ENCODE results near the gene TCF15. TPM values are rescaled to one million over a fixed set of nuclear protein-coding genes. Genes with fewer than 3 reads are reported as not detected.

TCF15 gene
- total RNA-seq, 4 donors from 2014 or later: 0.30 to 4.5 (median 1.1) TPM; not detected in 1

DNA sequence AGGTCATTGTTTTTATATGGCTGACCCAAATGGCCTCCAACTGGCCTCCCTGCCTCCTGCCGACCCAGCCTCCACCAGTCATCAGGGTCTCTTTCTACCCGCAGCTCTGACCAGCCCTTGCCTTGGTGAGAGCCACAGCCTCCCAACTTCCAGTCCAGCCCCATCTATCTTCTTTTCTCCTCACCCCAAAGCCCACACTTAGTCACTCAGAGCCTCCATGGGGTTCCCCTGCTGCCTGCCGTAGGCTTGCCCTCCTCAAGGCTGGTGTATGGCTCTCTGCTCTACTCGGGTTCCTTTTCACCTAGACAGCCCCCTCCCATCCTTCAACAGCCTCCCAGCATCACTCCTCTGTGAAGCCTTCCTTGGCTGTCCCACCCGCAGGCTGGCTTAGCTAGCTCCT is 18.2 kb downstream of the TCF15 start:
- peaks cover 0 to 8% of the 10 kb centered on the region in 2 donors for H3K27me3 ChIP-seq
- no peaks in the 10 kb centered on the region for H3K9me3 ChIP-seq
- DNase-seq (ENCODE audit: low spot score in 2 of 2): no peak
- no peak overlapping the region for H3K27ac ChIP-seq
- H3K4me1 ChIP-seq: peaks cover 0 to 7% (median 0%) of the 10 kb centered on the region in 4 donors
- no peak overlapping the region for H3K4me3 ChIP-seq
- TF ChIP-seq, protein P1, sequence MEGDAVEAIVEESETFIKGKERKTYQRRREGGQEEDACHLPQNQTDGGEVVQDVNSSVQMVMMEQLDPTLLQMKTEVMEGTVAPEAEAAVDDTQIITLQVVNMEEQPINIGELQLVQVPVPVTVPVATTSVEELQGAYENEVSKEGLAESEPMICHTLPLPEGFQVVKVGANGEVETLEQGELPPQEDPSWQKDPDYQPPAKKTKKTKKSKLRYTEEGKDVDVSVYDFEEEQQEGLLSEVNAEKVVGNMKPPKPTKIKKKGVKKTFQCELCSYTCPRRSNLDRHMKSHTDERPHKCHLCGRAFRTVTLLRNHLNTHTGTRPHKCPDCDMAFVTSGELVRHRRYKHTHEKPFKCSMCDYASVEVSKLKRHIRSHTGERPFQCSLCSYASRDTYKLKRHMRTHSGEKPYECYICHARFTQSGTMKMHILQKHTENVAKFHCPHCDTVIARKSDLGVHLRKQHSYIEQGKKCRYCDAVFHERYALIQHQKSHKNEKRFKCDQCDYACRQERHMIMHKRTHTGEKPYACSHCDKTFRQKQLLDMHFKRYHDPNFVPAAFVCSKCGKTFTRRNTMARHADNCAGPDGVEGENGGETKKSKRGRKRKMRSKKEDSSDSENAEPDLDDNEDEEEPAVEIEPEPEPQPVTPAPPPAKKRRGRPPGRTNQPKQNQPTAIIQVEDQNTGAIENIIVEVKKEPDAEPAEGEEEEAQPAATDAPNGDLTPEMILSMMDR (IDR thresholded peaks at IDR 0.05): no peak
- TF ChIP-seq POLR2A (IDR thresholded peaks at IDR 0.05) (no peak), EP300 (IDR thresholded peaks at IDR 0.05) (no peak)
- H3K36me3 ChIP-seq: no peaks in the 10 kb centered on the region
- WGBS, 2 donors: 81 to 85% methylated on average over 5 of the region's 5 CpGs

DNA sequence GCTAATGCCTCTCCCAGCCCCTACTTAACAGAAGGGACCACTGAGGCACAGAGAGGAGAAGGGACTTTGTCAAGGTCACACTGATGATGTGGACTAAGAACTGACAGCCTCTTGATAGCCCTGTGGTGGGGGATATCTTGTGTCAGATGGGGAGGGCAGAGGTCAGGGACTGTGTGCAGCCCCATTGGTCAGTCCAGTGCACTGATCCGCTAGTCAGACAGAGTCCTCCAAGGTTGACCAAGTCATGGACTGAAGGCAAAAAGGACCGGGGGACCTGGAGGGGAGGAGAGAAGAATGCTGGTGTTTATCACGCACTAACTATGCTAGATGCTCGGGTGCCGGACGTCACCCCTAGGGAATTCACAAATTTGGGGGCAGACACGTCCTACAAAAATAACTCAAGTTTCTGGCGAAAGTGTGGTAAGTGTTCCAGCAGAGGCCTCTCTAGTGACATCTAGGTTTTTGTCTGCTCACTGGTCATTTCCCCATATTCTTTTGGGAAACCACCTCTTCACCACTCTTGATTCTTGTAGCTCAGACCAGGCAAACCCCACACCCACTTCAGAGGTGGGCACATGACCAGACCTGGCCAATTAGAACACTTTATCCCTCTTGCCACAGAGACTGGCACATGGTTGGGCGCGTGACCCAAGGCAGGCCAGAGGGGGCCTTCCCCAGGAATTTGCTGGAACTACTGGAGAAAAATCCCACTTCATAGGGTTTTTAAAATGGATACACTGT is 21.0 kb downstream of the TCF15 start:
- 63 to 65% methylated on average over 10 of the region's 10 CpGs for WGBS, 2 donors
- no peaks in the 10 kb centered on the region for H3K36me3 ChIP-seq
- no peak overlapping the region for H3K27ac ChIP-seq
- TF ChIP-seq, protein P1 (IDR thresholded peaks at IDR 0.05): no peak
- no peak for TF ChIP-seq POLR2A (IDR thresholded peaks at IDR 0.05)
- no peak for TF ChIP-seq EP300 (IDR thresholded peaks at IDR 0.05)
- DNase-seq (ENCODE audit: low spot score in 2 of 2): no peak
- peaks cover 0 to 15% of the 10 kb centered on the region in 2 donors for H3K27me3 ChIP-seq
- no peak overlapping the region for H3K4me3 ChIP-seq
- H3K9me3 ChIP-seq: no peaks in the 10 kb centered on the region
- H3K4me1 ChIP-seq: no peaks in the 10 kb centered on the region

DNA sequence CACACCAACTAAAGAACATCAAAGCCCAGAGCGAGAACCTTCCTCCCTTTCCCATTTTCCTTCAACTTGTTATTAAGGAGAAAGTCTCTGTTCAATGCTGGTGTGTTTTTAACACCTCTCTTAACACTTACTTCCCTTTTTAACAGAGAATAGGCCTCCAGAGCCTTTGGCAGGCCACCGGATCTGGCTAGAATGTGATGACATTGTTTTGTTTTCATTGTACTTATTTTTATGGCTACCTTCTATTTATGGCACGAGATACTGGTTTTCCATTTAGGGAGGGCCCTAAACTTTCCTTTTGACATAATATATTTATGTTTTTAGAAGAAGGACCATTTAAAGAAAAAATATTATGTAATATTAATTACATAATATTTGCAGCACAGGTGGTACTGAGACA is 21.6 kb downstream of the TCF15 start:
- H3K4me3 ChIP-seq: no peak overlapping the region
- H3K36me3 ChIP-seq: no peaks in the 10 kb centered on the region
- DNase-seq (ENCODE audit: low spot score in 2 of 2): no peak
- H3K9me3 ChIP-seq: no peaks in the 10 kb centered on the region
- no peak overlapping the region for H3K27ac ChIP-seq
- 42 to 44% methylated on average over 3 of the region's 3 CpGs for WGBS, 2 donors
- no peaks in the 10 kb centered on the region for H3K4me1 ChIP-seq
- H3K27me3 ChIP-seq: peaks cover 0 to 10% of the 10 kb centered on the region in 2 donors
- TF ChIP-seq, protein P1 (IDR thresholded peaks at IDR 0.05): no peak
- TF ChIP-seq POLR2A (IDR thresholded peaks at IDR 0.05) (no peak), EP300 (IDR thresholded peaks at IDR 0.05) (no peak)

DNA sequence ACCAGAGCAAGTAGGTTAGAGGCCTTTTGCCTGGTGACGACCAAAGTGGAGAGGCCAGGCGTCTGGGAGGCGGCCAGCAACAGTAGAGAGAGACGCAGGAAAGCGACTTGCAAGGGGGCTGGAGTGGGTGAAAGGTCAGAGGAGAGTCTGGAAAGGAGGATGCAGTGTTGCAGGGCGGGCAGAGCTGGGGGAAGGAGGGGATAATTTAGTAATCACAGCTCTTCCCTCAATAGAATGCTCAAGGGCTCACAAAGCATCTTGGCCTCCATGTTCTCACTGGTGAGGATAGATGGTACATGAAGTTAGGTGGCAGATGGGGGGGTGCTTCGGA is 25.2 kb downstream of the TCF15 start:
- Histone ChIP-seq H3K27me3 (peaks cover 0 to 16% of the 10 kb centered on the region in 2 donors), H3K27ac (no peak overlapping the region), H3K36me3 (no peaks in the 10 kb centered on the region), H3K9me3 (no peaks in the 10 kb centered on the region), H3K4me3 (no peak overlapping the region), H3K4me1 (no peaks in the 10 kb centered on the region)
- no peak for DNase-seq (ENCODE audit: low spot score in 2 of 2)
- TF ChIP-seq EP300 (IDR thresholded peaks at IDR 0.05): no peak
- no peak for TF ChIP-seq POLR2A (IDR thresholded peaks at IDR 0.05)
- TF ChIP-seq, protein P1 (IDR thresholded peaks at IDR 0.05): no peak
- WGBS, 2 donors: 67 to 72% methylated on average over 7 of the region's 7 CpGs

DNA sequence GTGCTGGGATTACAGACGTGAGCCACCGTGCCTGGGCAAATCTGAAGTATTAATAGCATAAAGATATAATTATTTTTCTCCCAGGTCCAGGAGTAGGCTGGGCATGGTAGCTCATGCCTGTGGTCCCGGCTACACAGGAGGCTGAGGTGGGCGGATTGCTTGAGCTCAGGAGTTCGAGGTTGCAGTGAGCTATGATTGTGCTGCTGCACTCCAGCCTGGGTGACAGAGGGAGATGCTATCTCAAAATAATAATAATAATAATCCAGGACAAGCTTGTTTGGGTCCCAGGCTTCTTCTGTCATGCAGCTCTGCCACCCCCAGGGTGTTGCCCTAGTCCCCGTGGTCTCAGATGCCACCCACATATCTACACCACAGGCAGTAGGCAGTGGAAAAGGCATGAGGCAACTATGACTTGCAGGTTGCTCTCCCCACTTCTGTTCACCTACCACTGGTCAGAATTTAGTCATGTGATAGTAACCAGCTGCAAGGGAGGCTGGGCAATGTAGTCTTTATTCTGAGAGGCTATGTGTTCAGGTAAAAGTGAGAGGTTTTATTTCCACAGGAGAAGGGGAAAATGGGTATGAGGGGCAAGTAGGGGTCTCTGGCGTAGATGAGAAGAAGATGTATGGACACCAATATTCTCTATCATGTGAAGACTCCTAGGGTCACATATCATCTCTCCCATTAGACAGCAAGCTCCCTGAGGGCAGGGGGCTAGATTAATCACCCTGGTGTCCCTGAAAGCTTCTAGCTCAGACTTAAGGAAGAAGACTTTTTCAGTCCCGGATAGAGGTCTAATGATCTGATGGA is 25.7 kb downstream of the TCF15 start:
- no peaks in the 10 kb centered on the region for H3K9me3 ChIP-seq
- no peaks in the 10 kb centered on the region for H3K4me1 ChIP-seq
- H3K27me3 ChIP-seq: peaks cover 0 to 16% of the 10 kb centered on the region in 2 donors
- 75% methylated on average over 8 of the region's 8 CpGs for WGBS, 2 donors
- no peak for TF ChIP-seq EP300 (IDR thresholded peaks at IDR 0.05)
- TF ChIP-seq, protein P1 (IDR thresholded peaks at IDR 0.05): no peak
- no peak for TF ChIP-seq POLR2A (IDR thresholded peaks at IDR 0.05)
- no peak for DNase-seq (ENCODE audit: low spot score in 2 of 2)
- H3K27ac ChIP-seq: no peak overlapping the region
- no peak overlapping the region for H3K4me3 ChIP-seq
- no peaks in the 10 kb centered on the region for H3K36me3 ChIP-seq
